Mesenchymal stem cell (in vitro differentiated cells and primary cell): ENCODE measurements around the gene HOXB4.

Source experiments
- DNase-seq: peaks from one replicate; pipeline ENCODE4 v3.0.0-alpha.2; 2013
- H2AFZ ChIP-seq: one replicate; pipeline ENCODE4 v1.6.1; 2013; ENCODE audit warnings: low read depth, mild to moderate bottlenecking, control low read depth, inconsistent platforms, low read length, moderate library complexity
- H2AK5ac ChIP-seq: 2 replicates; pipeline ENCODE4 v1.6.1; 2013; ENCODE audit warnings: low read length, moderate library complexity, mild to moderate bottlenecking, inconsistent platforms; ENCODE audit not compliant: severe bottlenecking
- H2BK120ac ChIP-seq: one replicate; pipeline ENCODE4 v1.6.1; 2013; ENCODE audit warnings: low read depth, mild to moderate bottlenecking, inconsistent platforms, low read length, moderate library complexity
- H2BK12ac ChIP-seq, 2 experiments: one replicate each; pipeline ENCODE4 v1.6.1; 2013; ENCODE audit warnings: inconsistent platforms in 2 of 2, low read length in 2 of 2, mild to moderate bottlenecking in 2 of 2, moderate library complexity in 2 of 2, control low read depth in 1 of 2
- H2BK15ac ChIP-seq: one replicate; pipeline ENCODE4 v1.6.1; 2013; ENCODE audit warnings: mild to moderate bottlenecking, low read depth, inconsistent platforms; ENCODE audit not compliant: poor library complexity, severe bottlenecking
- H2BK5ac ChIP-seq: 2 replicates; pipeline ENCODE4 v1.6.1; 2013; ENCODE audit warnings: low read depth, mild to moderate bottlenecking, low read length, control low read depth, inconsistent platforms; ENCODE audit not compliant: poor library complexity, severe bottlenecking
- H3K14ac ChIP-seq, 2 experiments: one replicate each; pipeline ENCODE4 v1.6.1; 2013; ENCODE audit warnings: inconsistent platforms in 2 of 2, low read length in 2 of 2, control low read depth in 1 of 2, mild to moderate bottlenecking in 1 of 2, moderate library complexity in 1 of 2
- H3K18ac ChIP-seq, 2 experiments: one replicate each; pipeline ENCODE4 v1.6.1; 2013; ENCODE audit warnings: inconsistent platforms in 2 of 2, low read length in 2 of 2, control low read depth in 1 of 2, low read depth in 1 of 2, mild to moderate bottlenecking in 1 of 2
- H3K23ac ChIP-seq, 2 experiments: one replicate each; pipeline ENCODE4 v1.6.1; 2013; ENCODE audit warnings: inconsistent platforms in 2 of 2, low read length in 2 of 2, mild to moderate bottlenecking in 2 of 2, moderate library complexity in 2 of 2, control low read depth in 1 of 2
- H3K27ac ChIP-seq: 2 replicates; pipeline ENCODE4 v1.5.1; 2013; ENCODE audit warnings: mild to moderate bottlenecking, moderate library complexity, low read length, control low read depth, inconsistent platforms; ENCODE audit not compliant: poor library complexity, severe bottlenecking
- H3K27me3 ChIP-seq, 2 experiments: 2 replicates each; pipeline versions ENCODE4 v1.6.1 to v1.7.0; 2013; ENCODE audit warnings: low read length in 2 of 2, mild to moderate bottlenecking in 2 of 2, moderate library complexity in 2 of 2, control low read depth in 1 of 2, inconsistent platforms in 1 of 2; ENCODE audit not compliant: control insufficient read depth in 1 of 2, insufficient read depth in 1 of 2
- H3K36me3 ChIP-seq, 2 experiments: 2 replicates each; pipeline versions ENCODE4 v1.6.1 to v1.7.0; 2013; ENCODE audit warnings: low read length in 2 of 2, control low read depth in 1 of 2, inconsistent platforms in 1 of 2, low read depth in 1 of 2, mild to moderate bottlenecking in 1 of 2; ENCODE audit not compliant: insufficient read depth in 2 of 2, control insufficient read depth in 1 of 2
- H3K4ac ChIP-seq, 2 experiments: one replicate each; pipeline ENCODE4 v1.6.1; 2013; ENCODE audit warnings: inconsistent platforms in 2 of 2, low read length in 2 of 2, mild to moderate bottlenecking in 2 of 2, moderate library complexity in 2 of 2, control low read depth in 1 of 2, low read depth in 1 of 2
- H3K4me1 ChIP-seq: 2 replicates; pipeline ENCODE4 v1.6.1; 2013; ENCODE audit warnings: low read depth, low read length, control low read depth; ENCODE audit not compliant: control insufficient read depth, insufficient read depth
- H3K4me2 ChIP-seq: 2 replicates; pipeline ENCODE4 v1.6.1; 2013; ENCODE audit warnings: low read length, mild to moderate bottlenecking, inconsistent platforms; ENCODE audit not compliant: poor library complexity, severe bottlenecking
- H3K4me3 ChIP-seq, 2 experiments: 2 replicates each; pipeline versions ENCODE4 v1.5.1 to v1.7.0; 2013; ENCODE audit warnings: low read length in 2 of 2, mild to moderate bottlenecking in 2 of 2, control low read depth in 1 of 2, low read depth in 1 of 2; ENCODE audit not compliant: insufficient read depth in 1 of 2
- H3K79me1 ChIP-seq: replicated peaks from 2 replicates; pipeline ENCODE4 v1.6.1; 2013; ENCODE audit warnings: mild to moderate bottlenecking, control low read depth, low read length, inconsistent platforms; ENCODE audit not compliant: poor library complexity, severe bottlenecking
- H3K9ac ChIP-seq: 2 replicates; pipeline ENCODE4 v1.7.0; 2013; ENCODE audit warnings: mild to moderate bottlenecking, low read length, moderate library complexity
- H3K9me3 ChIP-seq: 2 replicates; pipeline ENCODE4 v1.7.0; 2013; ENCODE audit warnings: mild to moderate bottlenecking, low read length; ENCODE audit not compliant: control insufficient read depth
- H4K8ac ChIP-seq: one replicate; pipeline ENCODE4 v1.6.1; 2013; ENCODE audit warnings: inconsistent platforms, mild to moderate bottlenecking, low read length, moderate library complexity
- H4K91ac ChIP-seq: one replicate; pipeline ENCODE4 v1.6.1; 2013; ENCODE audit warnings: mild to moderate bottlenecking, low read length, inconsistent platforms
- WGBS: methylation state at CpG from one replicate; pipeline ENCODE4 v1.1.7; 2013; ENCODE audit warnings: mixed read lengths; 5-methylcytosine and 5-hydroxymethylcytosine counted together

Gene HOXB4

DNA sequence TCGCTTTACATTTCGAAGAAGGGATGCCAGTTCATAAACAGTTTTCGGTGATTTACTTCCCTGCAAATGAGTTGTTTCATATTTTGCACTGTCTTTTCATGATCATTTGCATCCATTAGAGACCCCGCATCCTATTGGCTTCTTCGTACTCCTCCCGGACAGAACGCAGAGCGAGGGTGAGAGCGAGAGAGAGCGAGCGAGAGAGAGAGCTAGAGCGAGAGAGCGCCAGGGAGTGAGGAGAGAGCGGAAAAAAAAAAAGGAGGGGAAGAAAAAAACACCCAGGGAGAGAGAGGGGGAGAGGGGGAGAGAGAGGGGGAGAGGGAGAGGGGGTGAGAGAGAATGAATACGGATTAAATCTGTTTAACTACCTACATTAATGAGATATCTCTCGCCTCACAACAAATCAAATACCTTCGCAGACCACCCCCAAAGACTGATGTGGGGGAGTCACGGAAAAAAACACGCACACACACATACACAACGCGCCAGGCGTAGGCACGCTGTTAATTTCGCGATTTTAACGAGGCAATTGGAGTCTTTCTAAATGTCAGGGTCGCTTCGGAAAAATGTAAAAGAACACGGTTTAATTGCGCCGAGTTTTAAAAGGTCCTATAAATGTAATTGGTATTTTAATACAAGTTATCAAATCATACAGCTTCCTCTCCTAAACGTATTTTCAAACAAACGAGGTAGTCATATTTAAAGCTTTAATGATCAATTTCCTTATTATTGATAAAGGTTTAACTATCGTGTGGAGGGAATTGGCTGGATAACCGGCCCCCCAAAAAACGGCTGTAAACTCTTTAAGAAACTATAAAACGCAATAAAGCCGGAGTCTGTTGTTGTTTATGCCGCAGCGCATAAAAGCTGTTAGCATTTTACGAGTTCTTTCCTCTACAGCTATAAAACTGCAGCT is 37.2 kb upstream of the HOXB4 start, which contains the start of gene HOXB8:
HOXB8 (minus strand) TSS at position 246 of the 916 bp plus-strand sequence. CDS start 588 bp downstream, outside the sequence.
- under 1% methylated on average over 22 of the region's 41 CpGs for WGBS
- Histone ChIP-seq H2BK12ac (peak within 1 kb of the TSS; percentile 97 to 98), H3K9ac (peak within 1 kb of the TSS; percentile 86)

DNA sequence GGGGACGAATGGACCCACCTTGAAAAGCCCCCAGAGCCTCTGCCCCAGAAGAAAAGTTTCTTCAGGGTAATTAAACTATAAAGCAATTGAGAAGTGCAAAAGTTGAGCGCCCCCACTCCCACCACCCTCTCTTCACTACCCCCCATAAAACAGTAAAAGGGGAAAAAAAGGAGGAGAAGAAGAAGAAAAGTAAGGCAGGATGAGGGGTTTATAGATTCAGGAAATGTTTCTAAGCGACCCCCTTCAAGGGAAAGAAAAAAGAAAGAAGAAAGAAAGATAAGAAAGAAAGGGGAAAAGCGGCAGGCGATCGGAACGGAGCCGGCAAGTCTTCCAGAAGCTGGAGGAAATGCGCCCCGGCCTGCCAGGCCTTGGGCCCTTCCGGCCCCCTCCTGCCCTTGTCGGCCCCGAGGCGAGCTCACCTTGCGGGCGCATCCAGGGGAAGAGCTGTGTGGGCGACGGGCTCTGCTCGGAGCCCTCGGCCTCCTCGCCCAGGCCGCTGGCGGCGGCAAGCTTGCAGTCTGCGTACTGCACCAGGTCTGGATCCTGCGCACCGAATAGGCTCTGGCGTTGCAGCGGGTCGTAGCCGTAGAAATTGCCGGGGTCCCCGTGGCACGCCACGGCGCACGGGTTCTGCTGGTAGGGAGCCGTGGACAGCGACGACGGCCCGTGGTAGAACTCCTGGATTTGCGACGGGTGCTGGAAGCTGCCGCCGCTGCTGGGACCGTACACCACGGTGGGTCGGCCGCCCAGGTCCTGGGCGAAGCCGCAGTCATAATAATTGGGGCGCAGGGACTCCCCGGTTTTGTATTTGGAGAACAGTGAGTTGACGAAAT is 35.9 kb upstream of the HOXB4 start:
- no peak overlapping the region for H2AFZ ChIP-seq
- peak overlapping the region; percentile 89 to 99 for H3K14ac ChIP-seq
- no peaks in the 10 kb centered on the region for H3K36me3 ChIP-seq
- WGBS: under 1% methylated on average over 53 of the region's 55 CpGs
- peak overlapping the region; percentile 14 for H3K27ac ChIP-seq
- H2BK12ac ChIP-seq: peak overlapping the region; percentile 92 to 98
- peak overlapping the region; percentile 96 for H2BK120ac ChIP-seq
- peak overlapping the region; percentile 84 for H2BK15ac ChIP-seq
- H3K4me2 ChIP-seq: peak overlapping the region; percentile 97
- peak overlapping the region; percentile 85 for H4K8ac ChIP-seq
- H3K18ac ChIP-seq: peak overlapping the region; percentile 100
- H3K4ac ChIP-seq: peak overlapping the region; percentile 99 to 100
- no peaks in the 10 kb centered on the region for H3K9me3 ChIP-seq
- H3K9ac ChIP-seq: peak overlapping the region; percentile 86
- H2AK5ac ChIP-seq: no peak overlapping the region
- H3K79me1 ChIP-seq: peaks cover 4% of the 10 kb centered on the region
- peaks cover 24% of the 10 kb centered on the region for H3K4me1 ChIP-seq
- peak overlapping the region; percentile 99 for H4K91ac ChIP-seq
- H3K4me3 ChIP-seq: peak overlapping the region; percentile 67 to 78
- peak; percentile 69 for DNase-seq
- H2BK5ac ChIP-seq: no peak overlapping the region
- peak overlapping the region; percentile 96 to 97 for H3K23ac ChIP-seq
- peaks cover 42 to 48% of the 10 kb centered on the region in 2 experiments for H3K27me3 ChIP-seq

More for the DNA sequence above, 37.2 kb upstream of the HOXB4 start, which contains the start of gene HOXB8:
- Histone ChIP-seq H2BK5ac (no peak within 1 kb of the TSS), H3K18ac (peak within 1 kb of the TSS; percentile 100), H3K27ac (no peak within 1 kb of the TSS), H4K91ac (peak within 1 kb of the TSS; percentile 99), H4K8ac (peak within 1 kb of the TSS; percentile 85), H2BK120ac (peak within 1 kb of the TSS; percentile 96), H3K4me3 (peak within 1 kb of the TSS; percentile 67 to 78), H3K4me2 (peak within 1 kb of the TSS; percentile 97), H3K4ac (peak within 1 kb of the TSS; percentile 99 to 100), H3K23ac (peak within 1 kb of the TSS; percentile 96 to 97), H2BK15ac (peak within 1 kb of the TSS; percentile 84), H3K4me1 (peaks cover 24% of the 10 kb centered on the region), H3K9me3 (no peaks in the 10 kb centered on the region), H2AK5ac (no peak within 1 kb of the TSS), H3K14ac (peak within 1 kb of the TSS; percentile 89 to 99), H3K36me3 (no peaks in the 10 kb centered on the region), H2AFZ (no peak within 1 kb of the TSS), H3K27me3 (peaks cover 53 to 54% of the 10 kb centered on the region in 2 experiments), H3K79me1 (no peaks in the 10 kb centered on the region)
- peak; percentile 95 for DNase-seq

GRCh38 chr17:48612854-48613691 is 34.9 kb upstream of the HOXB4 start:
- Histone ChIP-seq H3K27ac (peak overlapping the region; percentile 79), H4K91ac (peak overlapping the region; percentile 84), H3K18ac (peak overlapping the region; percentile 98), H3K4me2 (peak overlapping the region; percentile 97), H2AK5ac (no peak overlapping the region), H3K4me1 (peaks cover 25% of the 10 kb centered on the region), H3K27me3 (peaks cover 34 to 41% of the 10 kb centered on the region in 2 experiments), H2BK15ac (peak overlapping the region; percentile 26), H2AFZ (no peak overlapping the region), H3K9me3 (no peaks in the 10 kb centered on the region), H4K8ac (peak overlapping the region; percentile 87), H3K9ac (peak overlapping the region; percentile 98), H2BK12ac (peak overlapping the region in 1 of 2 experiments; percentile 37), H3K4me3 (peak overlapping the region; percentile 62 to 87), H3K23ac (peak overlapping the region in 1 of 2 experiments; percentile 99), H2BK120ac (peak overlapping the region; percentile 91), H3K14ac (peak overlapping the region in 1 of 2 experiments; percentile 82), H2BK5ac (peak overlapping the region; percentile 12), H3K36me3 (no peaks in the 10 kb centered on the region), H3K4ac (peak overlapping the region; percentile 90), H3K79me1 (peaks cover 6% of the 10 kb centered on the region)
- WGBS: under 1% methylated on average over 64 of the region's 67 CpGs
- DNase-seq: peak; percentile 67
